H9 (cell line): ENCODE results near the gene AIF1L. TPM values are rescaled to one million over a fixed set of nuclear protein-coding genes. Genes with fewer than 3 reads are reported as not detected.

Source experiments
- DNase-seq: peaks from one replicate; pipeline ENCODE4 v3.0.0-alpha.2; 2017
- H2AFZ ChIP-seq: one replicate; pipeline ENCODE4 v1.6.1; 2013; ENCODE audit warnings: mild to moderate bottlenecking, low read length, control low read depth, moderate library complexity
- H2AK5ac ChIP-seq: 2 replicates; pipeline ENCODE4 v1.6.1; 2013; ENCODE audit warnings: low read length, control low read depth, mixed read lengths; ENCODE audit not compliant: insufficient read length
- H2BK120ac ChIP-seq: one replicate; pipeline ENCODE4 v1.6.1; 2013; ENCODE audit warnings: low read depth, mild to moderate bottlenecking, low read length, control low read depth, inconsistent platforms; ENCODE audit not compliant: poor library complexity, severe bottlenecking
- H2BK12ac ChIP-seq: 2 replicates; pipeline ENCODE4 v1.6.1; 2013; ENCODE audit warnings: low read length, control low read depth, mixed read lengths, low read depth; ENCODE audit not compliant: insufficient read length
- H2BK15ac ChIP-seq: 2 replicates; pipeline ENCODE4 v1.6.1; 2013; ENCODE audit warnings: low read depth, low read length, control low read depth
- H2BK20ac ChIP-seq: one replicate; pipeline ENCODE4 v1.6.1; 2013; ENCODE audit warnings: low read depth, mild to moderate bottlenecking, low read length, control low read depth, inconsistent platforms; ENCODE audit not compliant: poor library complexity, severe bottlenecking
- H2BK5ac ChIP-seq: 2 replicates; pipeline ENCODE4 v1.6.1; 2013; ENCODE audit warnings: low read length, control low read depth, mixed read lengths; ENCODE audit not compliant: insufficient read length
- H3K14ac ChIP-seq: 2 replicates; pipeline ENCODE4 v1.6.1; 2013; ENCODE audit warnings: low read length, control low read depth; ENCODE audit not compliant: insufficient read depth
- H3K18ac ChIP-seq: 2 replicates; pipeline ENCODE4 v1.6.1; 2013; ENCODE audit warnings: low read depth, mild to moderate bottlenecking, mixed read lengths, low read length, control low read depth; ENCODE audit not compliant: insufficient read length
- H3K23ac ChIP-seq: 2 replicates; pipeline ENCODE4 v1.6.1; 2013; ENCODE audit warnings: low read length, control low read depth, mixed read lengths, low read depth; ENCODE audit not compliant: insufficient read length
- H3K23me2 ChIP-seq: 2 replicates; pipeline ENCODE4 v1.6.1; 2013; ENCODE audit warnings: low read depth, mild to moderate bottlenecking, mixed read lengths, low read length, control low read depth; ENCODE audit not compliant: insufficient read length, poor library complexity, severe bottlenecking
- H3K27ac ChIP-seq: 2 replicates; pipeline ENCODE4 v1.5.1; 2013; ENCODE audit warnings: low read length, control low read depth, mixed read lengths, low read depth; ENCODE audit not compliant: insufficient read length
- H3K27me3 ChIP-seq: 2 replicates; pipeline ENCODE4 v1.6.1; 2013; ENCODE audit warnings: low read length, control low read depth, inconsistent platforms; ENCODE audit not compliant: insufficient read depth
- H3K4ac ChIP-seq: 2 replicates; pipeline ENCODE4 v1.6.1; 2013; ENCODE audit warnings: low read depth, mild to moderate bottlenecking, control low read depth, inconsistent platforms, low read length, moderate library complexity
- H3K4me1 ChIP-seq: 2 replicates; pipeline ENCODE4 v1.6.1; 2013; ENCODE audit warnings: low read length, control low read depth, inconsistent platforms; ENCODE audit not compliant: insufficient read depth
- H3K4me2 ChIP-seq: 2 replicates; pipeline ENCODE4 v1.6.1; 2013; ENCODE audit warnings: low read length, control low read depth, mixed read lengths; ENCODE audit not compliant: insufficient read length, insufficient read depth
- H3K56ac ChIP-seq: 2 replicates; pipeline ENCODE4 v1.6.1; 2013; ENCODE audit warnings: low read depth, mild to moderate bottlenecking, mixed read lengths, low read length, control low read depth; ENCODE audit not compliant: insufficient read length
- H3K79me1 ChIP-seq: 2 replicates; pipeline ENCODE4 v1.6.1; 2013; ENCODE audit warnings: low read depth, mild to moderate bottlenecking, moderate library complexity, low read length, control low read depth, inconsistent platforms; ENCODE audit not compliant: insufficient read depth, poor library complexity, severe bottlenecking
- H3K79me2 ChIP-seq: 2 replicates; pipeline ENCODE4 v1.6.1; 2013; ENCODE audit warnings: low read length, control low read depth, inconsistent platforms; ENCODE audit not compliant: insufficient read depth
- H3K9ac ChIP-seq: 2 replicates; pipeline ENCODE4 v1.6.1; 2013; ENCODE audit warnings: low read length, control low read depth, mixed read lengths; ENCODE audit not compliant: insufficient read length; ENCODE audit errors: extremely low read depth
- H3K9me3 ChIP-seq: one replicate; pipeline ENCODE4 v1.6.1; 2013; ENCODE audit warnings: low read depth, low read length, inconsistent platforms; ENCODE audit not compliant: control insufficient read depth
- H3T11ph ChIP-seq: one replicate; pipeline ENCODE4 v1.6.1; 2013; ENCODE audit warnings: mild to moderate bottlenecking, low read length, control low read depth, inconsistent platforms
- H4K20me1 ChIP-seq: one replicate; pipeline ENCODE4 v1.6.1; 2013; ENCODE audit not compliant: control insufficient read depth, insufficient read length, insufficient read depth
- H4K5ac ChIP-seq: 2 replicates; pipeline ENCODE4 v1.6.1; 2013; ENCODE audit warnings: low read depth, mild to moderate bottlenecking, mixed read lengths, low read length, control low read depth; ENCODE audit not compliant: insufficient read length
- H4K8ac ChIP-seq: replicated peaks from 2 replicates; pipeline ENCODE4 v1.6.1; 2013; ENCODE audit warnings: low read length, control low read depth, mixed read lengths, low read depth; ENCODE audit not compliant: insufficient read length
- H4K91ac ChIP-seq: 2 replicates; pipeline ENCODE4 v1.6.1; 2013; ENCODE audit warnings: low read depth, mild to moderate bottlenecking, moderate library complexity, mixed read lengths, low read length, control low read depth; ENCODE audit not compliant: insufficient read length
- H3K27ac Mint-ChIP-seq, 3 experiments: 2 replicates in 2 of 3; 3 replicates in 1 of 3; pipeline ENCODE4 v1.8.0; 2020 to 2021; ENCODE audit warnings: mixed read lengths in 3 of 3, mild to moderate bottlenecking in 1 of 3, moderate library complexity in 1 of 3
- H3K27me3 Mint-ChIP-seq: 2 replicates; pipeline ENCODE4 v1.8.0; 2021; ENCODE audit warnings: low read depth, mild to moderate bottlenecking, moderate library complexity, mixed read lengths
- H3K36me3 Mint-ChIP-seq, 3 experiments: 2 replicates in 2 of 3; 3 replicates in 1 of 3; pipeline ENCODE4 v1.8.0; 2020 to 2021; ENCODE audit warnings: low read depth in 3 of 3, mixed read lengths in 3 of 3; ENCODE audit not compliant: insufficient read depth in 1 of 3
- H3K4me1 Mint-ChIP-seq, 2 experiments: 2 replicates each; pipeline ENCODE4 v1.8.0; 2020; ENCODE audit warnings: mixed read lengths in 2 of 2
- H3K4me3 Mint-ChIP-seq, 2 experiments: 2 replicates in 1 of 2; 3 replicates in 1 of 2; pipeline ENCODE4 v1.8.0; 2020 to 2021; ENCODE audit warnings: mild to moderate bottlenecking in 2 of 2, mixed read lengths in 2 of 2, moderate library complexity in 1 of 2
- H3K9me3 Mint-ChIP-seq, 2 experiments: 2 replicates in 1 of 2; 3 replicates in 1 of 2; pipeline ENCODE4 v1.8.0; 2020; ENCODE audit warnings: mild to moderate bottlenecking in 2 of 2, mixed read lengths in 2 of 2, moderate library complexity in 1 of 2
- WGBS: extraction: QIAGEN DNeasy Blood & Tissue Kit; methylation state at CpG from one replicate; pipeline ENCODE4 v1.1.7; 2013; ENCODE audit warnings: missing lambda C conversion rate, low lambda C conversion rate, mixed read lengths; ENCODE audit not compliant: insufficient read length; ENCODE audit errors: extremely low coverage; 5-methylcytosine and 5-hydroxymethylcytosine counted together
- total RNA-seq: library from RNA; stranded (reverse); gene quantifications from 2 replicates; pipeline ENCODE4 v1.2.1, GENCODE V29; 2021
- TF ChIP-seq, protein P1 (sequence below): fragments of 200-600 bp; sonication (generic); conservative IDR thresholded peaks from 3 replicates; pipeline ENCODE4 v1.8.0; 2021; ENCODE audit warnings: antibody characterized with exemption, mild to moderate bottlenecking

AIF1L gene
- total RNA-seq, 1 experiment from 2014 or later, result 122 TPM

DNA sequence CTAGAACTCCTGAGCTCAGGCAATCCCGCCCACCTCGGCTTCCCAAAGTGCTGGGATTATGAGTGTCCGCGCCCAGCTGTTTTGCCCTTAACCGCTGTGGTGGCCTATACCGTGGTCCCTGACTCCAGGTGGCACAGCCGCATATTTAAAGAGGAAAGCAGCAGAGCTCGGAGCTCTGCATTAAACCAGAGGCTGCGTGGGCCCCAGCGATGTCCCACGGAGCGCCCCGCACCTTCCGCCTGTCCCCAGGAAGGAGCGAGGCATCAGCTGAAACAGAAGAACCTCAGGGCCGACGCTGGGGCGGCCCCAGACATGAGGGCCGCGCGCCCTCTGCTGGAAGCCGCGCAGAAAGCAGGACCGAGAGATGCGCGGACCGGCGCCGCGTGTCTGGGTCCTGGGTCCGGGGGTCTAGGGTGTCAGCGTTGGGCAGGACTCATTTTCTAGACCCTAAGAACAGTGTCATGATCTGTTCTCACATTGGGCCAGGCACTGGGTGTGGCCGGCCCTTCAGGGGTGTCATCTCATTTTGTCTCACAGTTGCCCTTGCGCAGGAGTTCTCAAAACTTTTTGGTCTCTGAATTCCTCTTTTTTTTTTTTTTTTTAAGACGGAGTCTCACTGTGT is 49.6 kb upstream of the AIF1L start:
- no peak overlapping the region for H3K27ac ChIP-seq
- no peak overlapping the region for H2BK12ac ChIP-seq
- no peak overlapping the region for H3T11ph ChIP-seq
- no peak overlapping the region for H2BK20ac ChIP-seq
- TF ChIP-seq, protein P1, sequence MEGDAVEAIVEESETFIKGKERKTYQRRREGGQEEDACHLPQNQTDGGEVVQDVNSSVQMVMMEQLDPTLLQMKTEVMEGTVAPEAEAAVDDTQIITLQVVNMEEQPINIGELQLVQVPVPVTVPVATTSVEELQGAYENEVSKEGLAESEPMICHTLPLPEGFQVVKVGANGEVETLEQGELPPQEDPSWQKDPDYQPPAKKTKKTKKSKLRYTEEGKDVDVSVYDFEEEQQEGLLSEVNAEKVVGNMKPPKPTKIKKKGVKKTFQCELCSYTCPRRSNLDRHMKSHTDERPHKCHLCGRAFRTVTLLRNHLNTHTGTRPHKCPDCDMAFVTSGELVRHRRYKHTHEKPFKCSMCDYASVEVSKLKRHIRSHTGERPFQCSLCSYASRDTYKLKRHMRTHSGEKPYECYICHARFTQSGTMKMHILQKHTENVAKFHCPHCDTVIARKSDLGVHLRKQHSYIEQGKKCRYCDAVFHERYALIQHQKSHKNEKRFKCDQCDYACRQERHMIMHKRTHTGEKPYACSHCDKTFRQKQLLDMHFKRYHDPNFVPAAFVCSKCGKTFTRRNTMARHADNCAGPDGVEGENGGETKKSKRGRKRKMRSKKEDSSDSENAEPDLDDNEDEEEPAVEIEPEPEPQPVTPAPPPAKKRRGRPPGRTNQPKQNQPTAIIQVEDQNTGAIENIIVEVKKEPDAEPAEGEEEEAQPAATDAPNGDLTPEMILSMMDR, result peak; percentile 98
- no peaks in the 10 kb centered on the region for H3K79me1 ChIP-seq
- no peaks in the 10 kb centered on the region for H3K79me2 ChIP-seq
- no peak overlapping the region for H2AK5ac ChIP-seq
- no peak overlapping the region for H4K5ac ChIP-seq
- H4K91ac ChIP-seq, result no peak overlapping the region
- H4K20me1 ChIP-seq, result no peaks in the 10 kb centered on the region
- no peak overlapping the region for H2BK15ac ChIP-seq
- no peak overlapping the region for H2AFZ ChIP-seq
- no peak overlapping the region for H2BK5ac ChIP-seq
- H4K8ac ChIP-seq, result no peak overlapping the region
- H2BK120ac ChIP-seq, result no peak overlapping the region
- no peak overlapping the region for H3K18ac ChIP-seq
- no peaks in the 10 kb centered on the region for H3K4me1 ChIP-seq
- no peak overlapping the region for H3K4me2 ChIP-seq
- H3K23ac ChIP-seq, result no peak overlapping the region
- H3K56ac ChIP-seq, result no peak overlapping the region
- peak; percentile 83 for DNase-seq
- no peaks in the 10 kb centered on the region for H3K9me3 ChIP-seq
- no peak overlapping the region for H3K4ac ChIP-seq
- H3K23me2 ChIP-seq, result no peaks in the 10 kb centered on the region
- Mint-ChIP-seq H3K27ac (no peak overlapping the region), H3K27me3 (no peaks in the 10 kb centered on the region), H3K36me3 (peaks cover 5 to 11% (median 5%) of the 10 kb centered on the region in 3 experiments; a peak in 6 of 7 replicates), H3K4me1 (no peaks in the 10 kb centered on the region), H3K4me3 (no peak overlapping the region), H3K9me3 (no peaks in the 10 kb centered on the region; a peak in 1 of 5 replicates)
- no peak overlapping the region for H3K9ac ChIP-seq
- WGBS, result no CpG with 5 or more reads among the region's 35 CpGs
- H3K14ac ChIP-seq, result no peak overlapping the region
- H3K27me3 ChIP-seq, result no peaks in the 10 kb centered on the region
